ENCODE results near the gene MSH3. TPM values are rescaled to one million over a fixed set of nuclear protein-coding genes. Genes with fewer than 3 reads are reported as not detected.

Gene MSH3
- total RNA-seq, 3 donors from 2014 or later (not counting 1 experiment from before 2014, with no cell fraction given): 11.6 to 17.1 (median 15.5) TPM

GRCh38 chr5:80864706-80865435, 210.4 kb downstream of the MSH3 start:
- intact Hi-C loops (cut with micrococcal nuclease): no loop called here
- Histone ChIP-seq H3K27ac (ENCODE audit: low read length) (no peak overlapping the region), H3K4me3 (ENCODE audit: low read length) (no peak overlapping the region), H3K27me3 (ENCODE audit: control insufficient read depth, insufficient read depth, low read length) (no peaks in the 10 kb centered on the region), H3K36me3 (ENCODE audit: control insufficient read depth, insufficient read depth, low read length) (peaks cover 16% of the 10 kb centered on the region), H3K4me1 (ENCODE audit: control insufficient read depth, insufficient read depth, low read length) (no peaks in the 10 kb centered on the region), H3K9me3 (ENCODE audit: control insufficient read depth, insufficient read depth, low read length) (no peaks in the 10 kb centered on the region)
- peaks cover 7% of the 10 kb centered on the region for H3K36me3 Mint-ChIP-seq
- no CpG with 5 or more reads among the region's 3 CpGs for WGBS (ENCODE audit: insufficient coverage)
- no peak overlapping the region for H3K27ac Mint-ChIP-seq
- H3K4me3 Mint-ChIP-seq: no peak overlapping the region
- DNase-seq (no peak), ATAC-seq (no peak)
- no peak for TF ChIP-seq CTCF (IDR thresholded peaks at IDR 0.05)
- H3K4me1 Mint-ChIP-seq: peaks cover 10 to 11% of the 10 kb centered on the region in 2 donors
- H3K27me3 Mint-ChIP-seq (ENCODE audit: low read depth in 2 of 2): no peaks in the 10 kb centered on the region
- no peaks in the 10 kb centered on the region for H3K9me3 Mint-ChIP-seq

- intact Hi-C loops (cut with micrococcal nuclease): no loop called here
- DNase-seq: no peak
- H3K27me3 ChIP-seq (ENCODE audit: control insufficient read depth, insufficient read depth, low read length): no peaks in the 10 kb centered on the region
- Mint-ChIP-seq H3K9me3 (no peaks in the 10 kb centered on the region), H3K27ac (no peak overlapping the region), H3K4me1 (peaks cover 7 to 8% of the 10 kb centered on the region in 2 donors), H3K27me3 (ENCODE audit: low read depth in 2 of 2) (no peaks in the 10 kb centered on the region), H3K4me3 (no peak overlapping the region), H3K36me3 (peaks cover 7% of the 10 kb centered on the region)
- 100% methylated on average over 2 of the region's 2 CpGs for WGBS (ENCODE audit: insufficient coverage)
- no peak overlapping the region for H3K27ac ChIP-seq (ENCODE audit: low read length)
- no peak for TF ChIP-seq CTCF (IDR thresholded peaks at IDR 0.05)
- H3K4me3 ChIP-seq (ENCODE audit: low read length): no peak overlapping the region
- no peak for ATAC-seq
- peaks cover 16% of the 10 kb centered on the region for H3K36me3 ChIP-seq (ENCODE audit: control insufficient read depth, insufficient read depth, low read length)
- no peaks in the 10 kb centered on the region for H3K4me1 ChIP-seq (ENCODE audit: control insufficient read depth, insufficient read depth, low read length)
- H3K9me3 ChIP-seq (ENCODE audit: control insufficient read depth, insufficient read depth, low read length): no peaks in the 10 kb centered on the region
These were observed 211.1 kb downstream of the MSH3 start for GRCh38 chr5:80865551-80865950.

GRCh38 chr5:80866371-80866770, 211.9 kb downstream of the MSH3 start:
- WGBS (ENCODE audit: insufficient coverage): 87% methylated on average over 1 of the region's 2 CpGs
- no peaks in the 10 kb centered on the region for H3K9me3 ChIP-seq (ENCODE audit: control insufficient read depth, insufficient read depth, low read length)
- Mint-ChIP-seq H3K4me1 (no peaks in the 10 kb centered on the region), H3K36me3 (peaks cover 7% of the 10 kb centered on the region), H3K4me3 (no peak overlapping the region), H3K27ac (no peak overlapping the region), H3K9me3 (no peaks in the 10 kb centered on the region), H3K27me3 (ENCODE audit: low read depth in 2 of 2) (no peaks in the 10 kb centered on the region)
- no peak overlapping the region for H3K4me3 ChIP-seq (ENCODE audit: low read length)
- peaks cover 16% of the 10 kb centered on the region for H3K36me3 ChIP-seq (ENCODE audit: control insufficient read depth, insufficient read depth, low read length)
- DNase-seq (no peak), ATAC-seq (no peak)
- no peak for TF ChIP-seq CTCF (IDR thresholded peaks at IDR 0.05)
- no peak overlapping the region for H3K27ac ChIP-seq (ENCODE audit: low read length)
- intact Hi-C loops (cut with micrococcal nuclease): no loop called here
- no peaks in the 10 kb centered on the region for H3K4me1 ChIP-seq (ENCODE audit: control insufficient read depth, insufficient read depth, low read length)
- H3K27me3 ChIP-seq (ENCODE audit: control insufficient read depth, insufficient read depth, low read length): no peaks in the 10 kb centered on the region

GRCh38 chr5:80867233-80867632, 212.8 kb downstream of the MSH3 start:
- no peaks in the 10 kb centered on the region for H3K4me1 ChIP-seq (ENCODE audit: control insufficient read depth, insufficient read depth, low read length)
- Mint-ChIP-seq H3K27me3 (ENCODE audit: low read depth in 2 of 2) (no peaks in the 10 kb centered on the region), H3K27ac (peak overlapping the region in 1 of 2 donors; percentile 15), H3K36me3 (peaks cover 7% of the 10 kb centered on the region), H3K4me3 (no peak overlapping the region), H3K4me1 (no peaks in the 10 kb centered on the region), H3K9me3 (no peaks in the 10 kb centered on the region)
- no peak for ATAC-seq
- no peaks in the 10 kb centered on the region for H3K27me3 ChIP-seq (ENCODE audit: control insufficient read depth, insufficient read depth, low read length)
- H3K36me3 ChIP-seq (ENCODE audit: control insufficient read depth, insufficient read depth, low read length): peaks cover 10% of the 10 kb centered on the region
- H3K4me3 ChIP-seq (ENCODE audit: low read length): no peak overlapping the region
- no peak overlapping the region for H3K27ac ChIP-seq (ENCODE audit: low read length)
- DNase-seq: no peak
- TF ChIP-seq CTCF (IDR thresholded peaks at IDR 0.05): no peak
- H3K9me3 ChIP-seq (ENCODE audit: control insufficient read depth, insufficient read depth, low read length): no peaks in the 10 kb centered on the region
- intact Hi-C loops (cut with micrococcal nuclease): no loop called here

Measured in natural killer cell (primary cell).